K562 (cell line): ENCODE measurements around the gene GATA2. TPM values are rescaled to one million over a fixed set of nuclear protein-coding genes. Genes with fewer than 3 reads are reported as not detected.
A peak's percentile ranks its signal among the peaks of the same experiment; 100 is the strongest.

ENCODE experiments used
- CBX5 ChIP-seq: IDR thresholded peaks from 2 replicates; pipeline ENCODE4 v1.6.1; 2014; ENCODE audit warnings: low read depth, borderline replicate concordance
- CBX8 ChIP-seq: fragments of 200-600 bp; sonication (generic); IDR thresholded peaks from 2 replicates; pipeline ENCODE4 v1.6.1; 2012; ENCODE audit warnings: borderline replicate concordance, mixed run types, low read depth, mild to moderate bottlenecking, moderate library complexity, mixed read lengths, low read length, control low read depth, inconsistent platforms; ENCODE audit not compliant: poor library complexity, severe bottlenecking; ENCODE audit errors: extremely low read depth
- CC2D1A ChIP-seq: fragments of 450-650 bp; IDR thresholded peaks from 2 replicates; pipeline ENCODE4 v1.6.1; 2017; ENCODE audit warnings: mild to moderate bottlenecking
- CGGBP1 ChIP-seq: fragments of 250-450 bp; sonication (Bioruptor Pico); IDR thresholded peaks from 2 replicates; pipeline ENCODE4 v1.9.0; 2021; ENCODE audit warnings: mild to moderate bottlenecking
- DIDO1 ChIP-seq: fragments of 450-650 bp; IDR thresholded peaks from 2 replicates; pipeline ENCODE4 v1.6.1; 2016; ENCODE audit warnings: low read depth, missing biosample characterization, missing genetic modification characterization
- EZH2 ChIP-seq: IDR thresholded peaks from 2 replicates; pipeline ENCODE4 v1.6.1; 2012; ENCODE audit warnings: low read depth, mild to moderate bottlenecking, inconsistent platforms, low read length, borderline replicate concordance
- IRF2 ChIP-seq: sonication (generic); formaldehyde crosslinking; IDR thresholded peaks from 2 replicates; pipeline ENCODE4 v1.8.1; 2022; ENCODE audit warnings: mild to moderate bottlenecking, missing genetic modification reagents
- MYNN ChIP-seq, 2 experiments: sonication (generic); formaldehyde crosslinking in 1 of 2; IDR thresholded peaks; 2 replicates each; pipeline versions ENCODE4 v1.5.0 to v1.6.1; 2016 to 2020; ENCODE audit warnings: antibody characterized with exemption in 1 of 2, missing genetic modification reagents in 1 of 2
- NCOA1 ChIP-seq: fragments of 450-650 bp; IDR thresholded peaks from 2 replicates; pipeline ENCODE4 v1.6.1; 2016; ENCODE audit warnings: low read depth
- NCOA2 ChIP-seq, 2 experiments: fragments of 450-650 bp; IDR thresholded peaks; 2 replicates each; pipeline ENCODE4 v1.6.1; 2018; ENCODE audit warnings: mild to moderate bottlenecking in 2 of 2, moderate library complexity in 1 of 2; ENCODE audit not compliant: partially characterized antibody in 2 of 2
- NFIX ChIP-seq: fragments of 250-450 bp; sonication (Bioruptor Pico); IDR thresholded peaks from 2 replicates; pipeline ENCODE4 v1.4.0; 2020; ENCODE audit warnings: low read depth, mild to moderate bottlenecking, moderate library complexity
- NUFIP1 ChIP-seq: fragments of 450-650 bp; IDR thresholded peaks from 2 replicates; pipeline ENCODE4 v1.6.1; 2018; ENCODE audit not compliant: partially characterized antibody
- SNRNP70 ChIP-seq: fragments of 200-400 bp; formaldehyde crosslinking; optimal IDR thresholded peaks from 2 replicates; pipeline ENCODE3; 2017; ENCODE audit warnings: low read depth, low read length
- TAL1 ChIP-seq: fragments of 450-650 bp; IDR thresholded peaks from 2 replicates; pipeline ENCODE4 v1.6.1; 2016; ENCODE audit warnings: mild to moderate bottlenecking
- THRB ChIP-seq: fragments of 450-650 bp; formaldehyde crosslinking; conservative IDR thresholded peaks from 2 replicates; pipeline ENCODE4 v1.4.0; 2022; ENCODE audit warnings: mild to moderate bottlenecking, missing genetic modification characterization
- ZBTB17 ChIP-seq: fragments of 450-650 bp; formaldehyde crosslinking; IDR thresholded peaks from 2 replicates; pipeline ENCODE4 v1.4.0; 2020; ENCODE audit warnings: mild to moderate bottlenecking
- ZNF184 ChIP-seq: sonication (generic); formaldehyde crosslinking; IDR thresholded peaks from 2 replicates; pipeline ENCODE4 v1.5.0; 2020; ENCODE audit warnings: missing genetic modification reagents
- ZNF384 ChIP-seq: IDR thresholded peaks from 2 replicates; pipeline ENCODE4 v1.6.1; 2012; ENCODE audit warnings: low read depth, low read length, improper control_type of control experiment
- ZNF511 ChIP-seq: sonication (generic); formaldehyde crosslinking; IDR thresholded peaks from 2 replicates; pipeline ENCODE4 v1.8.0; 2022; ENCODE audit warnings: mild to moderate bottlenecking, missing genetic modification reagents
- polyA plus RNA-seq, 8 experiments: library from polyadenylated mRNA; depleted of rRNA in 4 of 8; stranded (reverse) in 5 of 8; unstranded in 3 of 8; fragments of >200 nt; fragmentation: Nextera tagmentation in 2 of 8; fragmentation: Illumina TruSeq in 1 of 8; extraction: Ambion mirVana in 2 of 8; extraction: Trizol in 1 of 8; gene quantifications; 2 replicates each; pipeline versions ENCODE4 v1.2.1 to v1.2.3, GENCODE V29; 2011 to 2014; ENCODE audit warnings: inconsistent platforms in 1 of 8, missing spikeins in 1 of 8
- total RNA-seq, 7 experiments: library from RNA; depleted of rRNA in 6 of 7; stranded (reverse); fragments of >200 nt in 6 of 7; fragmentation: Illumina TruSeq in 2 of 7; extraction: Trizol in 2 of 7; gene quantifications; 2 replicates each; pipeline versions ENCODE4 v1.2.1 to v1.2.3, GENCODE V29; 2011 to 2021; ENCODE audit warnings: low replicate concordance in 1 of 7
- TF ChIP-seq, protein P1 (sequence below): fragments of 250-450 bp; sonication (Bioruptor Pico); IDR thresholded peaks from 2 replicates; pipeline ENCODE4 v1.8.0; 2022; ENCODE audit warnings: inconsistent platforms
- TF ChIP-seq, protein P2 (sequence below): fragments of 450-650 bp; formaldehyde crosslinking; IDR thresholded peaks from 2 replicates; pipeline ENCODE4 v1.4.0; 2022; ENCODE audit warnings: missing genetic modification characterization

Gene GATA2
- total and polyA plus RNA-seq, 9 of the 15 experiments (the other 6 are each of a cell fraction or from before 2014, with no cell fraction given), result 8.5 to 218 (median 50.8) TPM

- no peak for TF ChIP-seq CBX8
- TF ChIP-seq ZBTB17 (CRISPR knock-in tag), result no peak
- TF ChIP-seq CBX5, result no peak
- no peak for TF ChIP-seq CC2D1A
- TF ChIP-seq TAL1, result no peak
- TF ChIP-seq SNRNP70, result no peak
- no peak for TF ChIP-seq EZH2
- TF ChIP-seq ZNF384, result no peak
- no peak for TF ChIP-seq NCOA1
- TF ChIP-seq ZNF511, result no peak
- TF ChIP-seq, protein P1, sequence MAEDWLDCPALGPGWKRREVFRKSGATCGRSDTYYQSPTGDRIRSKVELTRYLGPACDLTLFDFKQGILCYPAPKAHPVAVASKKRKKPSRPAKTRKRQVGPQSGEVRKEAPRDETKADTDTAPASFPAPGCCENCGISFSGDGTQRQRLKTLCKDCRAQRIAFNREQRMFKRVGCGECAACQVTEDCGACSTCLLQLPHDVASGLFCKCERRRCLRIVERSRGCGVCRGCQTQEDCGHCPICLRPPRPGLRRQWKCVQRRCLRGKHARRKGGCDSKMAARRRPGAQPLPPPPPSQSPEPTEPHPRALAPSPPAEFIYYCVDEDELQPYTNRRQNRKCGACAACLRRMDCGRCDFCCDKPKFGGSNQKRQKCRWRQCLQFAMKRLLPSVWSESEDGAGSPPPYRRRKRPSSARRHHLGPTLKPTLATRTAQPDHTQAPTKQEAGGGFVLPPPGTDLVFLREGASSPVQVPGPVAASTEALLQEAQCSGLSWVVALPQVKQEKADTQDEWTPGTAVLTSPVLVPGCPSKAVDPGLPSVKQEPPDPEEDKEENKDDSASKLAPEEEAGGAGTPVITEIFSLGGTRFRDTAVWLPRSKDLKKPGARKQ (CRISPR knock-in tag), result no peak
- TF ChIP-seq, protein P2, sequence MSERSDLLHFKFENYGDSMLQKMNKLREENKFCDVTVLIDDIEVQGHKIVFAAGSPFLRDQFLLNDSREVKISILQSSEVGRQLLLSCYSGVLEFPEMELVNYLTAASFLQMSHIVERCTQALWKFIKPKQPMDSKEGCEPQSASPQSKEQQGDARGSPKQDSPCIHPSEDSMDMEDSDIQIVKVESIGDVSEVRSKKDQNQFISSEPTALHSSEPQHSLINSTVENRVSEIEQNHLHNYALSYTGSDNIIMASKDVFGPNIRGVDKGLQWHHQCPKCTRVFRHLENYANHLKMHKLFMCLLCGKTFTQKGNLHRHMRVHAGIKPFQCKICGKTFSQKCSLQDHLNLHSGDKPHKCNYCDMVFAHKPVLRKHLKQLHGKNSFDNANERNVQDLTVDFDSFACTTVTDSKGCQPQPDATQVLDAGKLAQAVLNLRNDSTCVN (CRISPR knock-in tag), result no peak
- TF ChIP-seq ZNF184 (CRISPR knock-in tag), result no peak
- TF ChIP-seq NCOA2 (IDR thresholded peaks at IDR 0.05; ENCODE audit: partially characterized antibody in 2 of 2), result no peak
- TF ChIP-seq DIDO1, result no peak
- TF ChIP-seq IRF2, result no peak
- 0 out of 2 replicates have a peak, but pooled peaks have one; percentile 5 for TF ChIP-seq MYNN (IDR thresholded peaks at IDR 0.05)
- TF ChIP-seq MYNN (CRISPR knock-in tag; IDR thresholded peaks at IDR 0.05), result no peak
- no peak for TF ChIP-seq THRB (CRISPR knock-in tag)
- no peak for TF ChIP-seq NFIX (CRISPR knock-in tag)
- no peak for TF ChIP-seq CGGBP1 (CRISPR knock-in tag)
- TF ChIP-seq NUFIP1, result no peak
Observed at GRCh38 chr3:128484404-128485281, 8.4 kb downstream of the GATA2 start (continued).
